HepG2 (cell line): Measurements from ENCODE around the gene RMDN2. TPM values are rescaled to one million over a fixed set of nuclear protein-coding genes. Genes with fewer than 3 reads are reported as not detected.

Source experiments
- ELF1 ChIP-seq: sonication (generic); formaldehyde crosslinking; IDR thresholded peaks from 2 replicates; pipeline ENCODE4 v1.4.0; 2020; ENCODE audit warnings: missing genetic modification reagents
- ONECUT2 ChIP-seq: sonication (generic); formaldehyde crosslinking; IDR thresholded peaks from 2 replicates; pipeline ENCODE4 v1.4.0; 2020; ENCODE audit warnings: missing genetic modification reagents
- PAWR ChIP-seq: sonication (generic); formaldehyde crosslinking; IDR thresholded peaks from 2 replicates; pipeline ENCODE4 v1.4.0; 2020; ENCODE audit warnings: missing genetic modification reagents, mild to moderate bottlenecking, borderline replicate concordance
- REPIN1 ChIP-seq: sonication (generic); formaldehyde crosslinking; IDR thresholded peaks from 2 replicates; pipeline ENCODE4 v1.8.0; 2022; ENCODE audit warnings: missing genetic modification reagents, low read depth, mild to moderate bottlenecking, borderline replicate concordance
- YY1 ChIP-seq: IDR thresholded peaks from 2 replicates; pipeline ENCODE4 v1.6.1; 2011; ENCODE audit warnings: low read length, low read depth, moderate library complexity, mild to moderate bottlenecking; ENCODE audit not compliant: insufficient read depth, insufficient replicate concordance
- ZBTB20 ChIP-seq: sonication (generic); formaldehyde crosslinking; IDR thresholded peaks from 2 replicates; pipeline ENCODE4 v1.8.1; 2023; ENCODE audit warnings: missing genetic modification reagents, low read depth, mild to moderate bottlenecking, borderline replicate concordance
- ZNF343 ChIP-seq: sonication (generic); formaldehyde crosslinking; IDR thresholded peaks from 2 replicates; pipeline ENCODE4 v1.4.0; 2020; ENCODE audit warnings: mild to moderate bottlenecking, missing genetic modification reagents
- ZNF432 ChIP-seq: sonication (generic); formaldehyde crosslinking; IDR thresholded peaks from 2 replicates; pipeline ENCODE4 v1.5.0; 2020; ENCODE audit warnings: missing genetic modification reagents, mild to moderate bottlenecking, borderline replicate concordance
- ZSCAN21 ChIP-seq: sonication (generic); formaldehyde crosslinking; IDR thresholded peaks from 2 replicates; pipeline ENCODE4 v1.8.0; 2022; ENCODE audit warnings: mild to moderate bottlenecking, missing genetic modification reagents, moderate library complexity, borderline replicate concordance
- polyA plus RNA-seq, 8 experiments: library from polyadenylated mRNA; depleted of rRNA in 3 of 8; stranded (reverse) in 7 of 8; unstranded in 1 of 8; fragments of >200 nt; fragmentation: Illumina TruSeq in 4 of 8; extraction: Trizol in 4 of 8; gene quantifications; 2 replicates each; pipeline versions ENCODE4 v1.2.1 to v1.2.3, GENCODE V29; 2011 to 2016; ENCODE audit warnings: low read depth in 4 of 8, missing spikeins in 1 of 8, mixed read lengths in 1 of 8; ENCODE audit not compliant: insufficient read depth in 1 of 8
- total RNA-seq, 5 experiments: library from RNA; depleted of rRNA; stranded (reverse); fragments of >200 nt; fragmentation: Illumina TruSeq; extraction: Trizol; gene quantifications; 2 replicates each; pipeline ENCODE4 v1.2.3, GENCODE V29; 2016; ENCODE audit warnings: low read depth in 1 of 5
- TF ChIP-seq, protein P1 (sequence below): sonication (generic); formaldehyde crosslinking; IDR thresholded peaks from 2 replicates; pipeline ENCODE4 v1.4.0; 2020; ENCODE audit warnings: mild to moderate bottlenecking, missing genetic modification reagents
- TF ChIP-seq, protein P2 (sequence below), 2 experiments: fragments of 450-650 bp in 1 of 2; sonication (generic) in 1 of 2; formaldehyde crosslinking; IDR thresholded peaks; 2 replicates each; pipeline versions ENCODE4 v1.5.0 to v1.8.0; 2020 to 2022; ENCODE audit warnings: mild to moderate bottlenecking in 1 of 2, missing genetic modification reagents in 1 of 2
- TF ChIP-seq, protein P3 (sequence below), 2 experiments: sonication (generic) in 1 of 2; formaldehyde crosslinking in 1 of 2; IDR thresholded peaks; 2 replicates each; pipeline versions ENCODE4 v1.4.0 to v1.6.1; 2016 to 2020; ENCODE audit warnings: borderline replicate concordance in 1 of 2, low read depth in 1 of 2, mild to moderate bottlenecking in 1 of 2, missing genetic modification reagents in 1 of 2

Gene RMDN2
- total and polyA plus RNA-seq, 2 of the 13 experiments (the other 11 are each of a cell fraction or from before 2014, with no cell fraction given): 2.3 to 8.9 TPM

DNA sequence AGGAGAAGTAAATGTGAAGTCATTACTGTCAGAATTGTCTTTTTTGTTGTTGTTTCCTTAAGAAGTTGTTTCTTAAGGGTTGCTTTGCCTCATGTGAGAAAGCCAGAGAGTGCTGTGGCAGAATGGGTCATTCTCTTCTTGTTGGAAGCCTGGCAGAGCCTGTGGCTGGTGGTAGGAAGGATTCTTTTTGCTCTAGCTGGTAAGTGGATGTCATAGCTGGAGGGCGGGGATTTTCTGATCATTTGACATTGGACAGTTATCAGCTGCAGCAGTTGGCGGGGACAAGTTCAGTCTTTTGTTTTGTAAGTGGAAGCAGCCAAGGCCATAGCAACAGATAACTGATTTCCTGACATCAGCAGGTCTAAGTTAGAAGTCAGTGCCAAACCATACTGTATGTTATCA, 5.5 kb upstream of the RMDN2 start (continued):
- TF ChIP-seq ONECUT2 (CRISPR knock-in tag) (peak; percentile 63; the same call in 1 of the 2 replicates), PAWR (CRISPR knock-in tag) (no peak), ELF1 (CRISPR knock-in tag) (no peak; the same call in 1 of the 2 replicates), ZBTB20 (0 out of 2 replicates have a peak, but pooled peaks have one; percentile 18), ZNF432 (CRISPR knock-in tag) (no peak), YY1 (no peak), ZSCAN21 (CRISPR knock-in tag) (no peak), ZNF343 (CRISPR knock-in tag) (no peak), REPIN1 (CRISPR knock-in tag) (peak; percentile 48; the same call in 1 of the 2 replicates)
- TF ChIP-seq, protein P1, sequence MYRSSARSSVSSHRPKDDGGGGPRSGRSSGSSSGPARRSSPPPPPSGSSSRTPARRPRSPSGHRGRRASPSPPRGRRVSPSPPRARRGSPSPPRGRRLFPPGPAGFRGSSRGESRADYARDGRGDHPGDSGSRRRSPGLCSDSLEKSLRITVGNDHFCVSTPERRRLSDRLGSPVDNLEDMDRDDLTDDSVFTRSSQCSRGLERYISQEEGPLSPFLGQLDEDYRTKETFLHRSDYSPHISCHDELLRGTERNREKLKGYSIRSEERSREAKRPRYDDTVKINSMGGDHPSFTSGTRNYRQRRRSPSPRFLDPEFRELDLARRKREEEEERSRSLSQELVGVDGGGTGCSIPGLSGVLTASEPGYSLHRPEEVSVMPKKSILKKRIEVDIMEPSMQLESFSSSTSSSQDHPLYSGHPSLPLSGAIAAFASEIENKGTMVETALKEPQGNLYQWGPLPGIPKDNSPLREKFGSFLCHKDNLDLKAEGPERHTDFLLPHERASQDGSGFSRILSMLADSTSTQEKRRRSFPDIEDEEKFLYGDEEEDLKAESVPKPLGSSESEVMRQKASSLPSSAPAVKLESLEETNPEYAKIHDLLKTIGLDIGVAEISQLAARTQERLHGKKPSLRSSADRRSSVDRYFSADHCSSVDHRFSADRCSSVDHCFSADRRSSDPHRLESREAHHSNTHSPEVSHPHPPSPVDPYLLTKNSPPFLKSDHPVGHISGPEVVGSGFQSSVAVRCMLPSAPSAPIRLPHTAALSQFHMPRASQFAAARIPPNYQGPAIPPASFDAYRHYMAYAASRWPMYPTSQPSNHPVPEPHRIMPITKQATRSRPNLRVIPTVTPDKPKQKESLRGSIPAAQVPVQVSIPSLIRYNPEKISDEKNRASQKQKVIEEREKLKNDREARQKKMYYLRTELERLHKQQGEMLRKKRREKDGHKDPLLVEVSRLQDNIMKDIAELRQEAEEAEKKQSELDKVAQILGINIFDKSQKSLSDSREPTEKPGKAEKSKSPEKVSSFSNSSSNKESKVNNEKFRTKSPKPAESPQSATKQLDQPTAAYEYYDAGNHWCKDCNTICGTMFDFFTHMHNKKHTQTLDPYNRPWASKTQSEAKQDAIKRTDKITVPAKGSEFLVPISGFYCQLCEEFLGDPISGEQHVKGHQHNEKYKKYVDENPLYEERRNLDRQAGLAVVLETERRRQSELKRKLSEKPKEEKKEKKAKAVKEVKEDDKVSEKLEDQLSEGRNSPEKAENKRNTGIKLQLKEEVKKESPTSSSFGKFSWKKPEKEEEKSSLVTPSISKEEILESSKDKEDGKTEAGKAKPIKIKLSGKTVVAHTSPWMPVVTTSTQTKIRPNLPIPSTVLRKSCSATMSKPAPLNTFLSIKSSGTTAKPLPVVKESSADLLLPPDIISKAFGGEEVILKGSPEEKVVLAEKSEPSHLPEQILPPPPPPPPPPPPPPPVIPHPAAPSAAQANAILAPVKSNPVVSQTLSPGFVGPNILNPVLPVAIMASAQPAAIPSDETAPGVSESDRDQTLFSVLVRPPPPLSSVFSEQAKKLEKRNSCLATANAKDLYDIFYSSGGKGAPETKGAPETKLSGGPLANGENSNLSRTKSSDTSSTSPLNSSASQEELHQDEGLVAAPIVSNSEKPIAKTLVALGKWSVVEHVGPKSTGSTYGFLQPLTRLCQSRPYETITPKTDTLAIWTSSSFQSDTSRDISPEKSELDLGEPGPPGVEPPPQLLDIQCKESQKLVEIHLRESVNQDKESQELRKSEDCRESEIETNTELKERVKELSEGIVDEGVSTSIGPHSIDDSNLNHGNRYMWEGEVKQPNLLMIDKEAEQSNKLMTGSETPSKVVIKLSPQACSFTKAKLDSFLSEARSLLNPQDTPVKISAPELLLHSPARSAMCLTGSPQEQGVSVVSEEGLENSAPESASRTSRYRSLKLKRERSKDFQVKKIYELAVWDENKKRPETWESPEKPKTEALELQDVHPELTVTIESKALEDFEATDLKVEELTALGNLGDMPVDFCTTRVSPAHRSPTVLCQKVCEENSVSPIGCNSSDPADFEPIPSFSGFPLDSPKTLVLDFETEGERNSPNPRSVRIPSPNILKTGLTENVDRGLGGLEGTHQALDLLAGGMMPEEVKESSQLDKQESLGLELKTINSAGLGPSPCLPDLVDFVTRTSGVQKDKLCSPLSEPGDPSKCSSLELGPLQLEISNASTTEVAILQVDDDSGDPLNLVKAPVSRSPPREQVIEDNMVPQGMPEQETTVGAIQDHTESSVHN: no peak
- TF ChIP-seq, protein P2, sequence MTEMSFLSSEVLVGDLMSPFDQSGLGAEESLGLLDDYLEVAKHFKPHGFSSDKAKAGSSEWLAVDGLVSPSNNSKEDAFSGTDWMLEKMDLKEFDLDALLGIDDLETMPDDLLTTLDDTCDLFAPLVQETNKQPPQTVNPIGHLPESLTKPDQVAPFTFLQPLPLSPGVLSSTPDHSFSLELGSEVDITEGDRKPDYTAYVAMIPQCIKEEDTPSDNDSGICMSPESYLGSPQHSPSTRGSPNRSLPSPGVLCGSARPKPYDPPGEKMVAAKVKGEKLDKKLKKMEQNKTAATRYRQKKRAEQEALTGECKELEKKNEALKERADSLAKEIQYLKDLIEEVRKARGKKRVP (CRISPR knock-in tag; IDR thresholded peaks at IDR 0.05): no peak
- TF ChIP-seq, protein P3, sequence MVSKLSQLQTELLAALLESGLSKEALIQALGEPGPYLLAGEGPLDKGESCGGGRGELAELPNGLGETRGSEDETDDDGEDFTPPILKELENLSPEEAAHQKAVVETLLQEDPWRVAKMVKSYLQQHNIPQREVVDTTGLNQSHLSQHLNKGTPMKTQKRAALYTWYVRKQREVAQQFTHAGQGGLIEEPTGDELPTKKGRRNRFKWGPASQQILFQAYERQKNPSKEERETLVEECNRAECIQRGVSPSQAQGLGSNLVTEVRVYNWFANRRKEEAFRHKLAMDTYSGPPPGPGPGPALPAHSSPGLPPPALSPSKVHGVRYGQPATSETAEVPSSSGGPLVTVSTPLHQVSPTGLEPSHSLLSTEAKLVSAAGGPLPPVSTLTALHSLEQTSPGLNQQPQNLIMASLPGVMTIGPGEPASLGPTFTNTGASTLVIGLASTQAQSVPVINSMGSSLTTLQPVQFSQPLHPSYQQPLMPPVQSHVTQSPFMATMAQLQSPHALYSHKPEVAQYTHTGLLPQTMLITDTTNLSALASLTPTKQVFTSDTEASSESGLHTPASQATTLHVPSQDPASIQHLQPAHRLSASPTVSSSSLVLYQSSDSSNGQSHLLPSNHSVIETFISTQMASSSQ (IDR thresholded peaks at IDR 0.05; ENCODE audit: low read depth): no peak
- TF ChIP-seq, protein P3 (CRISPR knock-in tag; IDR thresholded peaks at IDR 0.05; ENCODE audit: borderline replicate concordance): peak; percentile 41; the same call in 1 of the 2 replicates
